ENCODE results near the gene SLC29A1.
"Not testable (repeated sequence)": the region's sequence is repeated elsewhere in the genome, so short reads cannot be mapped to it uniquely, and the experiment has no call there.

Gene SLC29A1

GRCh38 chr6:44194326-44194725 lies 29.1 kb upstream of the SLC29A1 start:
- no peak for DNase-seq (ENCODE audit: low read depth in 2 of 2)

DNA sequence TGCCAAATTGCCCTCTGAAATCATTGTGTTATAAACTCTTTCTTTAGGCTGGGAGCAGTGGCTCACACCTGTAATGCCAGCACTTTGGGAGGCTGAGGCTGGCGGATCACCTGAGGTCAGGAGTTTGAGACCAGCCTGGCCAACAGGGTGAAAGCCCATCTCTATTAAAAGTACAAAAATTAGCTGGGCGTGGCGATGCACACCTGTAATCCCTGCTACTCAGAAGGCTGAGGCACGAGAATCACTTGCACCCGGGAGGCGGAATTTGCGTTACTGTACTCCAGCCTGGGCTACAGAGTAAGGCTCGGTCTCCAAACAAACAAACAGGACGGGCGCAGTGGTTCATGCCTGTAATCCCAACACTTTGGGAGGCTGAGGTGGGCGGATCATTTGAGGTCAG lies 27.0 kb upstream of the SLC29A1 start:
- DNase-seq (ENCODE audit: low read depth in 2 of 2) = not testable (repeated sequence)

- no peak for DNase-seq (ENCODE audit: low read depth in 2 of 2)
These were observed 24.7 kb upstream of the SLC29A1 start for GRCh38 chr6:44198684-44199083.

- DNase-seq (ENCODE audit: low read depth in 2 of 2) = no peak
These were observed 23.5 kb upstream of the SLC29A1 start for GRCh38 chr6:44199883-44200282.

DNA sequence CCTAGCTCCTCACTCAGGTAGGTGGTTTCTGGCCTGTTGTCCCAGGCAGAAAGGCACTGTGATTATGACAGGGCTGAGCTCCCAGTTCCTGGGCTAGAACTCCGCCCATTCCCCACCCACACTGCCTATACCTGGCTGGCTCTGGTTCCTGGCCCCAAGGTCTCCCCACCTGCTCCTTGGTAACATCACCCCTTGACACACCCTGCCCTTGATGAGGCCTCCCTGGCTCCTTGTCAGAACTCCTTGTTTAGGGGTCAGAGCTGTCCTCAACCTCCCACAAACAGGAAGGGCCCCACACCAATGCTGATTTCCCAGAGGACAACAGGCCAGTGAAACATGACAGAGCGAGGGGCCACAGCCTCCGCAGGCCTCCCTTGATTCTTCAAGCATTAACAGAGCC lies 22.2 kb upstream of the SLC29A1 start:
- DNase-seq (ENCODE audit: low read depth in 2 of 2) = no peak

- no peak for DNase-seq (ENCODE audit: low read depth in 2 of 2)
These were observed 21.6 kb upstream of the SLC29A1 start for GRCh38 chr6:44201638-44202303.

- DNase-seq (ENCODE audit: low read depth in 2 of 2) = no peak
These were observed 20.9 kb upstream of the SLC29A1 start for GRCh38 chr6:44202332-44202971.

DNA sequence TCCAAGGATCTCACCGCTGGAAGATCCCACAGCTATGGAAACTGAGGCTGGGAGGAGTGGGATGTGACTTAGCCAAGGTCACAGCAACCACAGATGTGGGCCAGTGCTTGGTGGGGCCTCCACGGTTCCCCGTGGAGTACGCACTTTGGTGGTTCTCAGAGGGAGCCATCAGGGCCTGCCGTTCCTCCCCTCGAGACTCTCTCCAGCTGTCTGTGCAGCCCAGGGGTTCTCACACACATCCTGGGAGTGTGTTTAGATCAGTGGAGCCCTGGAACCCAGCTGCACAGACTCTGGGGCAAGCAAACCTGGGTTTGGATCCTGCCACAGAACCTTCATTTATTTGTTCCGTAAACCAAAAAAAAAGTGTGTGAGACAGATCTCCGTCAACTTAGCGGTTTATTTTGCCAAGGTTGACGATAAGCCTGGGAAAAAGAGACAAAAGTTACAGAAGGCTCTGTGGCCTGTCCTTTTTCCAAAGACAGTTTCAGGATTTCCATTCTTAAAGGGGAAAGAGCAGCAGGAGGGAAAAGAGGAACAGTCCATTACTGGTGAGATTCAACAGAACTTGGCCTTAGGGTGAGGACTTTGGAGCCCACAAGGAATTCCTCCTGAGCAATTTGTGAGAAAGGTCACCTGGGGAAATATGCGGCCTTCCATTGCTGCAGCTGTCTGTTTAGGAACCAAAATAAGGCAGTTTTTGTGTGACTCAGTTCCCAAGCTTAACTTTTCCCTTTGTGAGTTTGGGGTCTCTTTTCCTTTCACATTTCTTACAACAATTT lies 20.2 kb upstream of the SLC29A1 start:
- no peak for DNase-seq (ENCODE audit: low read depth in 2 of 2)

- DNase-seq (ENCODE audit: low read depth in 2 of 2) = no peak
These were observed 19.4 kb upstream of the SLC29A1 start for GRCh38 chr6:44203955-44204354.

DNA sequence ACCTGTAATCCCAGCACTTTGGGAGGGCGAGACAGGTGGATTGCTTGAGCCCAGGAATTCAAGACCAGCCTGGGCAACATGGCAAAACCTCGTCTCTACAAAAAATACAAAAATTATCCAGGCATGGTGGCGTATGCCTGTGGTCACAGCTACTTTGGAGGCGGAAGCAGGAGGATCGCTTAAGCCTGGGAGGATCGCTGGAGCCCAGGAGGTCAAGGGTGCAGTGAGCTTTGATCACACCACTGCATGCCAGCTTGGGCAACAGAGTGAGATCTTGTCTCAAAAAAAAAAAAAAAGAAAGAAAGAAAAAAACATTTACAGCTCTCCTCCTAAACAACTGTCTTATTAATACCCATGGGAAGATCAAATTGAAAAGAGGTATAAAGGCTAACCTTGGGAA lies 15.4 kb upstream of the SLC29A1 start:
- no peak for DNase-seq (ENCODE audit: low read depth in 2 of 2)

GRCh38 chr6:44211284-44211683 lies 12.1 kb upstream of the SLC29A1 start:
- no peak for DNase-seq (ENCODE audit: low read depth in 2 of 2)

DNA sequence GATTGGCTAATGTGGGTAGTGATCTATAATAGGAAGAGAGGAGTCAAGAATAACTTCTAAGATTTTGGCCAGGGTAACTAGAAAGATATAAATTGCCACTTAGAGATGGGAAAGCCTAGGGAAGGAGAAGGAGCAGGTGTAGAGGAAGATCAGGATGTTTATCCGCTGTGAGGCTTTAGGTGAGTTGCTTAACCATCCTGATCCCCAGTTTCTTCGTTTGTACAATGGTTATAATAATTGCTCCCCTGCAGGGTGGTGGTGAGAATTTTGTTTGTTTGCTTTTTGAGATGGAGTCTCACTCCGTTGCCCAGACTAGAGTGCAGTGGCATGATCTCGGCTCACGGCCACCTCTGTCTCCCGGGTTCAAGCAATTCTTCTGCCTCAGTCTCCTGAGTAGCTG lies 9.1 kb upstream of the SLC29A1 start:
- no peak for DNase-seq (ENCODE audit: low read depth in 2 of 2)

DNA sequence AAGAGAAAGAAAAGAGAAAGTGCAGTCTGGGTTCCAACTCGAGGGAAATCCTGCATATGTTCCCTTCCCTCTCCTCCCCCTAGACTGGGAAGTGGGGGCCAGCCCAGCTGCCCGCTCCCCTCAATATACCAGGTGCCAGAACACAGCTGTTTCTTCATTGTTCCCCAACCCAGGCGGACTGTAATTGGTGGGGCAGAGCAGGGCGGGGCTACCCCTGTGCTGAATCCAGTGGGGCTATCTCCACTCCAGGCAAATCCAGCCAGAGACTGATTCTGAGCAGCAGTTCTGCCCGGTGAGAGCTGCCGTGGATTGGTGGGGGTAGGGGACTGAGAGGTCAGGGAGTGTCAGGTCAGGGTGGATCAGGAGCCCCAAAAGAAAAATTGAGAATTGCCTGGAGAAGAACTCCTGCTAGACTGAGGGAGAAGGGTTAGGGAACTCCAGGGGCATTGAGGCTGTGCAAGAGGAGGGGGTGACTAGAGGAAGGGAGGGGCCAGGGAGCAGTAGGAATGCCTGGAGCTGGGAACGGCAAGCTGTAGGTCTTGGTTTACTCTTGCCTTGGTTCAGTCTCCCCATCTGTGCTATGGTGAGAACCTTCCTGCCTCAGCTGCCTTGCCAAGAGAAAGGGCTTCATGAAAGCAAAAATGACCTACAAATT lies 6.6 kb upstream of the SLC29A1 start, which contains the start of gene MYMX:
MYMX (plus strand) TSS at position 250 of the 655 bp plus-strand sequence. CDS start 546 bp downstream, outside the sequence.
- DNase-seq (ENCODE audit: low read depth in 2 of 2) = no peak

DNA sequence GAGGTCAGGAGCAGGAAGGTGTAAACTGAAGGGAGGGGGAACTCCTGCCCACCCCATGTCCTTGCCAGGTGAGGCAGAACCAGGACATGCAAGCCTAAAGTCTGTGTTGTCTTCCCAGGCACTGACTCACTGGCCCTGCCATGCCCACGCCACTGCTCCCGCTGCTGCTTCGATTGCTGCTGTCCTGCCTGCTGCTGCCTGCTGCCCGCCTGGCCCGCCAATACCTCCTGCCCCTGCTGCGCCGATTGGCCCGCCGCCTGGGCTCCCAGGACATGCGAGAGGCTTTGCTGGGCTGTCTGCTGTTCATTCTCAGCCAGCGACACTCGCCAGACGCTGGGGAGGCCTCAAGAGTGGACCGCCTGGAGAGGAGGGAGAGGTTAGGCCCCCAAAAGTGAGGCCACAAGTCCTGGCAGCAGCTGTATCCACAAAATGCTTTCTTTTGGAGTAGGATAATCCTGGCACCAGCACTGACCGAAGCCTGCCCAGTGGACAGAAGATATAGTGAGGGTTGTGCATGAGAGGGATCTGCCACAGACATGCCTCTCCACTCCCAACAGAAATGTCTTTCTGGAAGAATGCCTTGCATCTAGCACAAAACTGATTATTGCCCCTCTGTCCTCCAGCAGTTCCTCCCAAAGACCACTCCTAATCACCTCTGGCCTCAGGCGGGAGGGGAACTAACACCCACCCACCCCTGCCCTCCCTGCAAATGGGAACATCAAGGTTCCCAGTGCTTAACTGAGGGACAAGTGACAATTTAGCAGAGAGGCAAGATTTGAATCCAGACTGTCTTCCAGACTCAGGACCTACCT lies 5.9 kb upstream of the SLC29A1 start:
- no peak for DNase-seq (ENCODE audit: low read depth in 2 of 2)

- DNase-seq (ENCODE audit: low read depth in 2 of 2) = no peak
These were observed 4.2 kb upstream of the SLC29A1 start for GRCh38 chr6:44219053-44219814.

DNA sequence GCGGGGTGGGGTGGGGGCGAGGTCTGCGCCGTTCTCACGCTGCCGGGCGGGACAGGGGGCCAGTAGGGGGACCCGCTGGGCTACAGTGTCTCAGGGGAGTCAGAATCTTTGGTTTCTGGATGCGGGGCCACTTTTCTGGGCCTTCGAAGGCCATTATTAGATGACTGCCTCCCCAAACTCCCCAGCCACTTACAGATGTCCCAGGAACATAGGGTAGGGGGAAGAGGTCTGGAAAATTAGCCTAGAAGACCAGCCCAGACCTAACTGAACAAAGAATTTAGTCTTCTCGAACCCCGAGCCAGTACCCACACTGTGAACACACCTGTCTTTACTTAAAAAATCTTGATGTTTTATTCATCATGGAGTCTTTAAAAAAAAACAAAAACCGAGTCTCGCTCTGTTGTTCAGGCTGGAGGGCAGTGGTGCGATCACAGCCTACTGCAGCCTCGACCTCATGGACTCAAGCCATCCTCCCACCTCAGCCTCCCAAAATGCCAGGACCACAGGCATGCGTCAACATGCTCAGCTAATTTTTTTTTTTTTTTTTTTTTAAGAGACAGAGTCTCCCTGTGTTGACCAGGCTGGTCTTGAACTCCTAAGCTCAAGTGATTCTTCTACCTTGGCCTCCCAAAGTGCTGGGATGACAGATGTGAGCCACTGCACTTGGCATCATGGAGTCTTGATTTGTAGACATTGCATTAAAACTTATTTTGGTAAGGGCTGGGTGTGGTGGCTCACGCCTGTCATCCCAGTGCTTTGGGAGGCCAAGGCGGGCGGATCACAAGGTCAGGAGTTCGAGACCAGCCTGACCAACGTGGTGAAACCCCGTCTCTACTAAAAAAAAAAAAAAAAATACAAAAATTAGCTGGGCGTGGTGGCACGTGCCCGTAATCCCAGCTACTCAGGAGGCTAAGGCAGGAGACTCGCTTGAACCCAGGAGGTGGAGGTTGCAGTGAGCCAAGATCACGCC lies 3.3 kb upstream of the SLC29A1 start:
- DNase-seq (ENCODE audit: low read depth in 2 of 2) = no peak

DNA sequence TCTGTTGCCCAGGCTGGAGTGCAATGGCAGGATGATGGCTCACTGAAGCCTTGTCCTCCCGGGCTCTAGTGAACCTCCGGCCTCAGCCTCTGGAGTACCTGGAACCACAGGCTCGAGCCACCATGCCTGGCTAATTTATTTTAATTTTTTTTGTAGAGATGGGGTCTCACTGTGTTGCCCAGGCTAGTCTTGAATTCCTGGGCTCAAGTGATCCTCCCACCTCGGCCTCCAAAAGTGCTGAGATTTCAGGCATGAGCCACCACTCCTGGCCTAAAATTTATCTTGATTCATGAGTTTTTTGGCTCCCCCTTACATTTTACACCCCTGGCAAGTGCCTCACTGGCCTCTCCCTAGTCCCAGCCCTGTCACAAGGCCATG lies 2.5 kb upstream of the SLC29A1 start:
- DNase-seq (ENCODE audit: low read depth in 2 of 2) = no peak

- DNase-seq (ENCODE audit: low read depth in 2 of 2) = no peak
These were observed 2.0 kb upstream of the SLC29A1 start for GRCh38 chr6:44221291-44221960.

GRCh38 chr6:44221961-44222335 lies 1.4 kb upstream of the SLC29A1 start:
- DNase-seq (ENCODE audit: low read depth in 2 of 2) = no peak
